ENCODE results near the gene OR10AD1.

DNA sequence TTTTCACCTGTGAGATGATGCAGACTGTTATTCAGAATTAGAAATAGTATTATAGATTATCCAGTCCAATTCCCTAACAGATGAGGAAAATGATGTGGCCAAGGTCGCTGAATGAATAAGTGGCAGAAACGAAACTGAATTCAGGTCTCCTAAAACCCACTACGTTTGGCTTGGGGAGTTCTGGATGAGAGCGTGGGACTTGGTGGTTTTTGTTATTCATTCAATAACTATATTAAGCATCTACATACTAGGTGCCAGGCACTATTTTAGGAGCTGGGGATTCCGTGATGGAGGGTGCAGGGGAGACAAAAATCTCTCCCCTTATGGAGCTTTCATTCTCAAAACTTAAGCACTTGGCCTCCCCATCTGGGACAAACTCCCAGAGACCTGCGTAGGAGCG lies 20.5 kb downstream of the OR10AD1 start:
- no peak for TF ChIP-seq SIN3A (IDR thresholded peaks at IDR 0.05; ENCODE audit: borderline replicate concordance, low read depth, low read length)
- TF ChIP-seq, protein P1, sequence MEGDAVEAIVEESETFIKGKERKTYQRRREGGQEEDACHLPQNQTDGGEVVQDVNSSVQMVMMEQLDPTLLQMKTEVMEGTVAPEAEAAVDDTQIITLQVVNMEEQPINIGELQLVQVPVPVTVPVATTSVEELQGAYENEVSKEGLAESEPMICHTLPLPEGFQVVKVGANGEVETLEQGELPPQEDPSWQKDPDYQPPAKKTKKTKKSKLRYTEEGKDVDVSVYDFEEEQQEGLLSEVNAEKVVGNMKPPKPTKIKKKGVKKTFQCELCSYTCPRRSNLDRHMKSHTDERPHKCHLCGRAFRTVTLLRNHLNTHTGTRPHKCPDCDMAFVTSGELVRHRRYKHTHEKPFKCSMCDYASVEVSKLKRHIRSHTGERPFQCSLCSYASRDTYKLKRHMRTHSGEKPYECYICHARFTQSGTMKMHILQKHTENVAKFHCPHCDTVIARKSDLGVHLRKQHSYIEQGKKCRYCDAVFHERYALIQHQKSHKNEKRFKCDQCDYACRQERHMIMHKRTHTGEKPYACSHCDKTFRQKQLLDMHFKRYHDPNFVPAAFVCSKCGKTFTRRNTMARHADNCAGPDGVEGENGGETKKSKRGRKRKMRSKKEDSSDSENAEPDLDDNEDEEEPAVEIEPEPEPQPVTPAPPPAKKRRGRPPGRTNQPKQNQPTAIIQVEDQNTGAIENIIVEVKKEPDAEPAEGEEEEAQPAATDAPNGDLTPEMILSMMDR (IDR thresholded peaks at IDR 0.05), result no peak
- no peak for TF ChIP-seq FOXM1 (IDR thresholded peaks at IDR 0.05; ENCODE audit: low read depth)
- TF ChIP-seq, protein P2, sequence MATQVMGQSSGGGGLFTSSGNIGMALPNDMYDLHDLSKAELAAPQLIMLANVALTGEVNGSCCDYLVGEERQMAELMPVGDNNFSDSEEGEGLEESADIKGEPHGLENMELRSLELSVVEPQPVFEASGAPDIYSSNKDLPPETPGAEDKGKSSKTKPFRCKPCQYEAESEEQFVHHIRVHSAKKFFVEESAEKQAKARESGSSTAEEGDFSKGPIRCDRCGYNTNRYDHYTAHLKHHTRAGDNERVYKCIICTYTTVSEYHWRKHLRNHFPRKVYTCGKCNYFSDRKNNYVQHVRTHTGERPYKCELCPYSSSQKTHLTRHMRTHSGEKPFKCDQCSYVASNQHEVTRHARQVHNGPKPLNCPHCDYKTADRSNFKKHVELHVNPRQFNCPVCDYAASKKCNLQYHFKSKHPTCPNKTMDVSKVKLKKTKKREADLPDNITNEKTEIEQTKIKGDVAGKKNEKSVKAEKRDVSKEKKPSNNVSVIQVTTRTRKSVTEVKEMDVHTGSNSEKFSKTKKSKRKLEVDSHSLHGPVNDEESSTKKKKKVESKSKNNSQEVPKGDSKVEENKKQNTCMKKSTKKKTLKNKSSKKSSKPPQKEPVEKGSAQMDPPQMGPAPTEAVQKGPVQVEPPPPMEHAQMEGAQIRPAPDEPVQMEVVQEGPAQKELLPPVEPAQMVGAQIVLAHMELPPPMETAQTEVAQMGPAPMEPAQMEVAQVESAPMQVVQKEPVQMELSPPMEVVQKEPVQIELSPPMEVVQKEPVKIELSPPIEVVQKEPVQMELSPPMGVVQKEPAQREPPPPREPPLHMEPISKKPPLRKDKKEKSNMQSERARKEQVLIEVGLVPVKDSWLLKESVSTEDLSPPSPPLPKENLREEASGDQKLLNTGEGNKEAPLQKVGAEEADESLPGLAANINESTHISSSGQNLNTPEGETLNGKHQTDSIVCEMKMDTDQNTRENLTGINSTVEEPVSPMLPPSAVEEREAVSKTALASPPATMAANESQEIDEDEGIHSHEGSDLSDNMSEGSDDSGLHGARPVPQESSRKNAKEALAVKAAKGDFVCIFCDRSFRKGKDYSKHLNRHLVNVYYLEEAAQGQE (IDR thresholded peaks at IDR 0.05; ENCODE audit: low read depth, low read length), result no peak
- no peak for TF ChIP-seq TEAD4 (IDR thresholded peaks at IDR 0.05; ENCODE audit: borderline replicate concordance, insufficient read depth)

Data from SK-N-SH (cell line).